ENCODE measurements around the gene XCL2.

Gene XCL2

GRCh38 chr1:168520052-168520751 lies 23.6 kb downstream of the XCL2 start:
- no peak for DNase-seq (ENCODE audit: extremely low read depth, low read depth)
- TF ChIP-seq CTCF (IDR thresholded peaks at IDR 0.05; ENCODE audit: low read depth, low read length): no peak

GRCh38 chr1:168518813-168519212 lies 25.0 kb downstream of the XCL2 start:
- no peak for TF ChIP-seq CTCF (IDR thresholded peaks at IDR 0.05; ENCODE audit: low read depth, low read length)
- no peak for DNase-seq (ENCODE audit: extremely low read depth, low read depth)

GRCh38 chr1:168518201-168518689 lies 25.6 kb downstream of the XCL2 start:
- DNase-seq (ENCODE audit: extremely low read depth, low read depth): no peak
- TF ChIP-seq CTCF (IDR thresholded peaks at IDR 0.05; ENCODE audit: low read depth, low read length): no peak

- no peak for DNase-seq (ENCODE audit: extremely low read depth, low read depth)
- TF ChIP-seq CTCF (IDR thresholded peaks at IDR 0.05; ENCODE audit: low read depth, low read length): no peak
Measured at GRCh38 chr1:168514455-168514854, 29.3 kb downstream of the XCL2 start.

- no peak for TF ChIP-seq CTCF (IDR thresholded peaks at IDR 0.05; ENCODE audit: low read depth, low read length)
Measured at GRCh38 chr1:168513656-168514404, 30.0 kb downstream of the XCL2 start.

GRCh38 chr1:168512864-168513595 lies 30.8 kb downstream of the XCL2 start:
- TF ChIP-seq CTCF (IDR thresholded peaks at IDR 0.05; ENCODE audit: low read depth, low read length): no peak
- no peak for DNase-seq (ENCODE audit: extremely low read depth, low read depth)

More at GRCh38 chr1:168513656-168514404, 30.0 kb downstream of the XCL2 start:
- no peak for DNase-seq (ENCODE audit: extremely low read depth, low read depth)
